Liver (tissue), 9 donors: ENCODE results near the gene PPP2R3A. TPM values are rescaled to one million over a fixed set of nuclear protein-coding genes. Genes with fewer than 3 reads are reported as not detected.

Source experiments
- DNase-seq: peaks from one replicate; pipeline ENCODE4 v3.0.0-alpha.2; 2017; ENCODE audit warnings: low spot score
- H3K27ac ChIP-seq, 2 donors: one replicate each; pipeline ENCODE4 v1.7.0; 2013; ENCODE audit warnings: inconsistent platforms in 2 of 2, low read length in 2 of 2, control low read depth in 1 of 2, low read depth in 1 of 2, mild to moderate bottlenecking in 1 of 2
- H3K27me3 ChIP-seq, 4 donors: one replicate each; pipeline versions ENCODE4 v1.6.1 to v1.7.0; 2013; ENCODE audit warnings: low read length in 3 of 4, inconsistent platforms in 1 of 4, mild to moderate bottlenecking in 1 of 4, moderate library complexity in 1 of 4; ENCODE audit not compliant: control insufficient read depth in 4 of 4, insufficient read depth in 4 of 4
- H3K36me3 ChIP-seq, 4 donors: one replicate each; pipeline versions ENCODE4 v1.6.1 to v1.7.0; 2013; ENCODE audit warnings: low read length in 3 of 4, mild to moderate bottlenecking in 3 of 4, low read depth in 1 of 4, moderate library complexity in 1 of 4; ENCODE audit not compliant: control insufficient read depth in 4 of 4, insufficient read depth in 3 of 4
- H3K4me1 ChIP-seq, 4 donors: one replicate each; pipeline versions ENCODE4 v1.6.1 to v1.7.0; 2013; ENCODE audit warnings: low read length in 3 of 4, mild to moderate bottlenecking in 3 of 4, moderate library complexity in 1 of 4; ENCODE audit not compliant: control insufficient read depth in 4 of 4, insufficient read depth in 4 of 4
- H3K4me3 ChIP-seq, 3 donors: one replicate each; pipeline versions ENCODE4 v1.6.1 to v1.7.0; 2013; ENCODE audit warnings: low read length in 3 of 3, control low read depth in 1 of 3, low read depth in 1 of 3, mild to moderate bottlenecking in 1 of 3
- H3K9ac ChIP-seq, 2 donors: one replicate each; pipeline ENCODE4 v1.7.0; 2013; ENCODE audit warnings: low read length in 2 of 2, mild to moderate bottlenecking in 2 of 2, moderate library complexity in 2 of 2, control low read depth in 1 of 2, low read depth in 1 of 2
- H3K9me3 ChIP-seq, 4 donors: one replicate each; pipeline versions ENCODE4 v1.6.1 to v1.7.0; 2013; ENCODE audit warnings: low read length in 3 of 4; ENCODE audit not compliant: control insufficient read depth in 4 of 4
- ATF3 ChIP-seq: IDR thresholded peaks from 2 replicates; pipeline ENCODE4 v1.6.1; 2016; ENCODE audit warnings: antibody characterized with exemption
- CTCF ChIP-seq: fragments of 150-350 bp; IDR thresholded peaks from 2 replicates; pipeline ENCODE4 v1.5.1; 2017; ENCODE audit warnings: improper control_type of control experiment, low read depth, low read length; ENCODE audit not compliant: missing input control
- EGR1 ChIP-seq, 2 donors: IDR thresholded peaks; 2 replicates each; pipeline ENCODE4 v1.6.1; 2016 to 2018; ENCODE audit warnings: antibody characterized with exemption in 2 of 2, low read depth in 2 of 2
- FOXA2 ChIP-seq: IDR thresholded peaks from 2 replicates; pipeline ENCODE4 v1.6.1; 2016; ENCODE audit warnings: antibody characterized with exemption
- MAX ChIP-seq: IDR thresholded peaks from 2 replicates; pipeline ENCODE4 v1.6.1; 2016; ENCODE audit warnings: antibody characterized with exemption
- RAD21 ChIP-seq, 2 donors: IDR thresholded peaks; 2 replicates each; pipeline ENCODE4 v1.6.1; 2016; ENCODE audit warnings: antibody characterized with exemption in 2 of 2, mild to moderate bottlenecking in 2 of 2
- SP1 ChIP-seq: IDR thresholded peaks from 2 replicates; pipeline ENCODE4 v1.6.1; 2018; ENCODE audit warnings: antibody characterized with exemption, mild to moderate bottlenecking
- ZBTB33 ChIP-seq: IDR thresholded peaks from 2 replicates; pipeline ENCODE4 v1.6.1; 2016; ENCODE audit warnings: antibody characterized with exemption
- WGBS: extraction: QIAGEN DNeasy Blood & Tissue Kit; methylation state at CpG from one replicate; pipeline ENCODE4 v1.1.7; 2013; 5-methylcytosine and 5-hydroxymethylcytosine counted together
- polyA plus RNA-seq, 2 donors: library from polyadenylated mRNA; stranded (reverse) in 1 of 2; unstranded in 1 of 2; fragments of 200-250 nt in 1 of 2; fragments of >200 nt in 1 of 2; fragmentation: Nextera tagmentation in 1 of 2; extraction: Ambion mirVana in 1 of 2; gene quantifications; one replicate each; pipeline versions ENCODE4 v1.2.1 to v1.2.3, GENCODE V29; 2013 to 2015
- total RNA-seq, 2 donors: library from RNA; depleted of rRNA; stranded (reverse); fragments of >200 nt; gene quantifications; one replicate each; pipeline ENCODE4 v1.2.3, GENCODE V29; 2014
- donor health status: healthy.
- donor health status: healthy.
- donor health status: healthy.
- donor health status: healthy.
- donor health status: healthy.

The PPP2R3A gene
- total RNA-seq = 1 to 10 TPM; 1.7 to 3.3 TPM
- polyA plus RNA-seq = 1 to 10 TPM in 1 of 2 donors, under 1 TPM in 1; 0.54 to 1.5 TPM

- Histone ChIP-seq H3K27me3 (no peaks in the 10 kb centered on the region), H3K27ac (peak within 1 kb of the TSS; percentile 70 to 81), H3K4me3 (peak within 1 kb of the TSS; percentile 68 to 83 (median 79)), H3K4me1 (peaks cover 3 to 7% (median 6%) of the 10 kb centered on the region in 4 donors), H3K36me3 (no peaks in the 10 kb centered on the region), H3K9ac (peak within 1 kb of the TSS; percentile 18 to 76), H3K9me3 (no peaks in the 10 kb centered on the region)
- under 1% methylated on average over 83 of the region's 83 CpGs for WGBS
- peak; percentile 94 for DNase-seq
- no peak for TF ChIP-seq CTCF
- TF ChIP-seq EGR1 (IDR thresholded peaks at IDR 0.05; ENCODE audit: low read depth in 2 of 2) = peak in 1 of 2 donors; percentile 85
These were observed at the start of gene PPP2R3A for GRCh38 chr3:135965506-135966270. PPP2R3A (plus strand) TSS chr3:135965728; CDS start chr3:136001499, 35,771 bp downstream.

GRCh38 chr3:135916310-135916709 is 49.2 kb upstream of the PPP2R3A start:
- Histone ChIP-seq H3K9me3 (no peaks in the 10 kb centered on the region), H3K27ac (no peak overlapping the region), H3K36me3 (no peaks in the 10 kb centered on the region), H3K27me3 (no peaks in the 10 kb centered on the region), H3K4me1 (peaks cover 0 to 6% (median 0%) of the 10 kb centered on the region in 4 donors), H3K9ac (no peak overlapping the region), H3K4me3 (no peak overlapping the region)
- no peak for DNase-seq
- WGBS = 44% methylated on average over 4 of the region's 4 CpGs
- TF ChIP-seq RAD21 (IDR thresholded peaks at IDR 0.05) (no peak), FOXA2 (no peak), ATF3 (no peak), CTCF (no peak), ZBTB33 (no peak), EGR1 (IDR thresholded peaks at IDR 0.05; ENCODE audit: low read depth in 2 of 2) (no peak), SP1 (no peak), MAX (no peak)
